Stimulated activated CD8-positive, alpha-beta memory T cell treated with anti-CD3 and anti-CD28 coated beads, Interleukin-4, amount 100 ng/mL, for 1 hour (primary cell): ENCODE results near the gene KLHL14.

Source experiments
- DNase-seq, 2 donors: peaks; one replicate each; pipeline ENCODE4 v3.0.0-alpha.2; 2020; ENCODE audit warnings: low read depth in 2 of 2, low spot score in 1 of 2

Gene KLHL14

DNA sequence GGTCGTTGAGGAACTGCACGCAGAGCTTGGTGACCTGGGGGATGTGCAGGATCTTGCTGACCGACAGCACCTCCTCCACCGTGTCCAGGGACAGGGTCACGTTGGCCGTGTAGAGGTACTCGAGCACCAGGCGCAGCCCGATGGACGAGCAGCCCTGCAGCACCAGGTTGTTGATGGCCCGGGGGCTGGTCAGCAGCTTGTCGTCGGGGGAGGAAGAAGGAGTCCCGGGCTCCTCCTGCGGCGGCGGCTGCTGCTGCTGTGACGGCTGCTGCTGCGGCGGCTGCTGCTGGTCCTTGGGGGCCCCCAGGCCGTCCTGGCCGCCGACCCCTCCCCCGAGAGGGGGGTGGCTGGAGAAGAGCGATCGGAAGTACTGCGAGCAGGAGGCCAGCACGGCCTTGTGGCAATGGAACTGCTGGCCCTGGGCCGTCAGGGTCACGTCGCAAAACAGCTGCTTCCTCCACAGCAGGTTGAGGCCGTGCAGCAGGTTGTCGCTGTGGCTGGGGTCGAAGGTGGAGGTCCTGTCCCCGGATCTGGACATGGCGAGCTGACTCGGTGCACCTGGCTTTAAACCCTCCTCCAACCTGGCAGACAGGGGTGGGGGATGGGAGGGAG lies 2.7 kb downstream of the KLHL14 start:
- DNase-seq, result no peak

DNA sequence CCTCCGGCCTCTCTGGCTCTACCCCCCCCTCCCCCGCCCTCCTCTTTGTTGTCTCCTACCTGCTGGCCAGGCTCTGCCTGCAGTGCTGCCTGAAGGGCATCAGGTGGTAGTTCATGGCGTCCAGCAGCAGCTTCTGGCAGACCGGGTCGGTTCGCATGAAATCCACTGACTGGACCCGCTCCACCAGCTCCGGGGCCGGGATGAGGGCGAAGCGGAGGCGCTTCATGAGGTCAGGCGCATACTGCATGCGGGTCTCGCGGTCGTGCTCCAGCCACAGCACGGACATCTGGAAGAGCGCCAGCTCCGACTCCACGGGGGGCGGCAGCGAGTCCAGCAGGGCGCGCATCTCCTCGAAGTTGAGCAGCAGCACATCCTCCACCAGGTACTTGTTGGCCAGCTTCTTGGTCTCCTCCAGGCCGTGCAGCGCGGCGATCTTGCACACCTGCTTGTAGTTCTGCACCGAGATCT lies 3.2 kb downstream of the KLHL14 start:
- DNase-seq, result no peak

DNA sequence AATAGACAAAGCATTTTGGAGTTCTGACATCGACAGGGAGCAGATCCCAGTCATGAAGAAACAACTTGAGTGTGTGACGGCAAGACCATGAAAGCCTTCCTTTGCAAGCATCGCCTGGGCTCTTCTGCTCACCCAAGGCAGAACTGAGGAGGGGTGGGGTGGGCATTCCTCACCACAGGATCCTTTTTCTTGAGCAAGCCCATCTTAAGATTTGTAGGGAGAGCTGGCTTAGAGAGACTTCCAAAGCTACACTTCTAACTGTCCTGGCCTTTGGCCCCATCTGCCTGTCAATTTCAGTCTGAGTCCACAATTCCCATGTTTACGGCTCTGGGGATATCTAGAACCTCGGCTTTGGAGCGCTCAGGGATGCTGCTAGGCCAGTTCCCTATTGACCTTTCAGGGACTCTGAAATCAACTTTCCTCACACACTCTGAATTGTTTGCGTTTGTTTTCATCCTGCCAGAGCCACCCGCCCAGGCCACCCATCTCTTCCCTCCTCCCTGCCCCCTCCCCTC lies 3.7 kb downstream of the KLHL14 start:
- no peak for DNase-seq

DNA sequence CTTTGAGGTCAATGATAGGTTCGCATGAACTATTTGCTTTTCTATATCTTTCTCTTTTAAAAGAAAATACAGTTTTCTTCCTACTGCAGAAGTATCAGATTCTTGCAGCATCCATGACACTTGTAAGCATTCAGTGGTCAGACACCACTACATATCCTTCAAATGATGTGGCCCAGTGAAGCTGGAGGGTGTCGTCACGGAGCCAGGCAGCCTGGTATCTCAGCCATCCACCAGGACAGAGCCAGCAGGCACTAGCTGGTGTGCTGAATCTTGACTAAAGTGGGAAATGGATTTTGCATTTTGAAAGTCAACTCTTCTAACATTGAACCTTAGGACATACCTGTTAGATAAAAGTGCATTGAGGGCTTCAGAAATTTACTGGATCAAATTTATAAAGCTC lies 5.4 kb downstream of the KLHL14 start:
- DNase-seq, result no peak

DNA sequence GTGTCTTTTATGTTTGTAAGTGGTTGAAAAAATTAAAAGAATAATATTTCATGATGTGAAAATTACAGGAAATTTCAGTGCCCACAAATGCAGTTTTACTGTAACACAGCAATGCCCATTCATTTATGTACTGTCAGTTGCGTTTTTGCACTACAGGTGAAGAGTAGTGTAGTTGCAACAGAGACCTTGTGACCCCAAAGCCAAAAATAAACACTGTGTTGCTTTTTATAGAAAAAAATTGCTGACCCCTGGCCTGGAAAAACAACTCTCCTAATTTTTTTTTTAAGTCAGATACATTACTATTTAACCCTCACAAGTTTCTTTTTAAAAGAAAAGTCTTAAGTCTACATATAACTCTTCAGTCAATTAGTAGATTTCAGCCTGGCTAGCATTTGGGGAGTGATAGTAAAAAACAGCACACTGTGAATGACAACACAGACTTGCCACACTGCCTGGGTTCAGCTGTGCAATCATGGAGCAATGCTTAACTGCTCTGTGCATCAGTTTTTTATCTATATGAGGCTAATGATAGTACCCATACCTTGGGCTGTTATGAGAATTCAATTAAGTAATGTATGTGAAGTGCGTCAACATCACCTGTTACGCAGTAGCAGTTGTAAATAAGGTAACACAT lies 8.1 kb downstream of the KLHL14 start:
- no peak for DNase-seq

DNA sequence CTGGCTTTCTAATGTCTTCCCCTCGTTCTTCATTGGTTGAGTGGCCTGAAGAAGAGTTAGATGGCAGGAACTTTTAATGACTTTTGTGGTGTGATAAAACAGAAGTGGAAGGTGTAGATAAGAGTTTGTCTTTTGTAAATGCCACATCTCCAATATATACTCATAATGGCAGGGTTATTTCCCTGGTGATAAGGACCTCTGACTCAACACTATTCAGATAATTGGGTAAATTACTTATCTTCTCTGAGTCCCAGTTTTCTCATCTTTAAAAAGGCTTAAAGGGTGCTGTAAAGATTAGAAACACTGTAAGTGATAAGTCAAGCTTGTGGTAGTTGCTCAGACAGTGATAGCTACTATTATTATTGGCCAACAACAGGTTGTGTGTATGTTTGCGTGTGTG lies 9.5 kb downstream of the KLHL14 start:
- DNase-seq, result no peak

DNA sequence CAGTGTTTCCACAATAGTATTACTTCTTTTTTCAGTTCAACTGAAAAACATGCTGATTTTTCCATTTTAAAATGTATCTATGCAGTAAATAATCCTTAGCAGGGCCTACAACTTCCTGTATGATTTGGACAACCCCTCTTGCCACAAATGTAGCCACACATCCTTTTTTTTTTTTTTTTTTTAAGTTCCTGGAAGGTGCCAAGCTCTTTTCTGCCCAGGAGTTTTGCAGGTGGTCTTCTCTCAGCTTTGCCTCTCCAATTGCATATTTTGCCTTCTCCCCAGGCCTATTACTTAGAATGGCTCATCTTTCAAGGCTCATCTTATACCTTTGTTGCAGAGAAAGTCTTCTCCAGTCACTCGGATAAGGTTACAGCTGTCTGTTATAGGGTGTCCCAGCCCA lies 11.6 kb downstream of the KLHL14 start:
- DNase-seq, result no peak

DNA sequence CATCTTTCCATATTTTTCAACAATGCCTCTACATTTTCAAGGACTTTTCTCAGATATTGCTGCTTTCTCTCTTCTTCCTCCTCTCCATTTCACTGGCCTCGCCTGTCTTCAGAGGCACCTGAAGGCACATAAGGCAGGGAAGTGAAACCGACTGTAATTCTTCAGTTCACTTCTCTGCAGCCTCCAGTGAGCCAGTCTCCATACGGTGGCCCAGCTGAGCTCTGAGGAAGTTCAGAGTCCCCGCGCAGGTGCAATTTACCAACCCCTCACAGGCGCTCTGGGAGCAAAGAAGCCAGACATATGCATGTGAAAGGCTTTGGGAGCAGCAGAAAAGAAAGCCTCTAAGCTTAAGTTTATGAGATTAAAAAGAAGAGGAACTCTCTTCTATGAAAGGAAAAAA lies 12.4 kb downstream of the KLHL14 start:
- no peak for DNase-seq

DNA sequence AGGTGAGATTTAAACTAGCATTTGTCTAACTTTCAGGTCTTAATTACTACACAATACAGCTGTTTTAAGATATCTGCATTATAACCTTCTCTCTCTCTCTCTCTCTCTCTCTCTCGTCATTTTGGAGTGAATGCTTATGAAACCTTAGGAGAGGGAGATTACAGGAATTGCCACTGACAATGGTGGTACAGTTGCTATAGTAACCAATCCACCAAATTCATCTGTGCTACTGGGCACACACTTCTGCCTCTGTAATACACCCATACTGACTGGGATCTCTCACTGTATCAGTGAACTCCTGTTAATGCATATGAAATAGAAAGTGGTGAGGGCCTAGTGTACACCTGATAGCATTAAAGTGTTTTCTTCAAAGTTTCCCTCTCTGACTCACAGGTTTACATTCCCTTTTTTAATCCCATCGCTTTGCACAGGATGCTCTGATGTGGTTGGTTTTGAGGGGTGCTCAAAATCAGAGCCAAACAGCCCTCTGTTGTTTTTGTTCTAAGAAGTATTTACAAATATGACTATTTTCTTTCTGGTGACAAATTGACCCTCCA lies 13.1 kb downstream of the KLHL14 start:
- DNase-seq, result no peak

DNA sequence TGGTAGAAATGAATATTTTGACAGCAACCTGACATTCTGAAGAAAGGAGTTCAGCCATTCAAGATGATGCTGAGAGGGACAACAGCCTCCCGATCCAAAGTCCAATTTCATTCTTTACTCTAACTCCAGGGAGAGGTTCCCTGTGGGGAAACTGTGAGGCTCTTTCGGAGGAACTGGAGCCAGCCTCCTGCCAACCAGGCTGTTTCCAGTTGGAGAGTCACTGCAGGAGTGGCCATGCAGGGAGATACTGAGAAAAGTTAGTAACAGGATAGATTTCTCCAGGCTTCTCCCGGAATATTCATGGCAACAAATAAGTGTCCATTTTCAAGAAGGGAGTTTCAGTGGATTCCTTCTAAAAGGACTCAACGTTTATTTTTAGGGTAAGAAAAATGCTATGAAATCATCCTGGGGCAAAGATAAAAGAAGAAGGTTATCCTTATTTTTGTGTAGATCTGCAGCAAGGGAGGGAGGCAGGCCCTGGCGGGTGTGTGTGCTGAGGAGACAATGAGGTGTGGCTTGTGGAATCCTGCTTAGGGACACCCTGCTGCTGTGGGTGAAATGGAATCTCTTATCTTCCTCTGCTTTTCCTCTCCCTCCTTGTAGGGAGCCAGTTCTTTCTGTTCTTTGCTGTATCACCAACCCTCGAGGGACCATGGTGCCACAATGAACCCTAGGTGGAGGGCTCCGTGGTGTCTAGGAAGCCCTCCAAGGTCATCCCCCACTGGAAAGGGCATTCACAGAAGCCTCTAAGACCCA lies 18.1 kb downstream of the KLHL14 start:
- DNase-seq, result no peak

DNA sequence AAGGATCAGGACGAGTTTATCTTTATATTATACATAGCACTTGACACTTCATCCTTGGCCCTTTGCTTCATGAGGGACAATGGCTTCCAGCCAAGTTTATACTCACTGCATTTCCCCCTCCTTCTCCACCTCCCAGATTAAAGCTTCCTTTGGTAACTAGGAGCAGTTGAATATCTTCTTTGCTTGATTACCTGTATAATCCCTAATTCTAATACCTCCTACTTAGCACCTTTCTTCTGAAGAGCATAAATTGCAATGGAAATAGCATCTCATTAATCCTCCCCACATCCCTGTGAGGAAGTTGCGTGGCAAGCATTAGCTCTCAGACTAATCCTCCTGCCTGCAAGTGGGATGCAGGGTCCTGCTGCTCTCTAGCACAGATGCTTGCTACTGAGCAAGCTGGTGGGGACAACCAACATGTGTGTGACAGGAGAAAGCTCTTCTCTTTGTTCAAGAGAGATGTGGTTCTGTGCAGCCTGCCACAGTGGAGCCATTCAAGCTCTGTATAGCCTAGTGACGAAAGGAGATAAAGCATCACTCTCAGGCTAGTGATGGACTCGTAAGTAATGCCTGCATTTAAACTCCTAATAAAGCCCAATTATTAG lies 19.1 kb downstream of the KLHL14 start:
- DNase-seq, result no peak

DNA sequence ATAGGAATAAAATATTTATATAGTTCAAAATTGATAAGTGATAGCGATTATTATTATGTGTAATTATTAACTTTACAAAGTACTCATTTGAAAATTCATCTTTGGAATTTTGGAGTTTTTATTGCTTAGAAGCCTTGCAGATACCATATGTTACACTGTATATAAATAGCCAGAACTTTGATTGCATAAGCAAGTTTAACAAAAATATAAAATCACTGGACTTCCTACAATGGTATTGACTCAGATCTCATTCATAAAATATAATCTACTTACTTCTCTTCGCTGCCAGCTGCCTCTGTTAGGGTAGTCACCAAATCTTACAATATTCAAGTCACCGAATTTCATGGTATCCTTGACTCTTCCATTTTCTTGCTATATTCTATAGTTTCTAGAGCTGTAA lies 22.5 kb downstream of the KLHL14 start:
- no peak for DNase-seq

DNA sequence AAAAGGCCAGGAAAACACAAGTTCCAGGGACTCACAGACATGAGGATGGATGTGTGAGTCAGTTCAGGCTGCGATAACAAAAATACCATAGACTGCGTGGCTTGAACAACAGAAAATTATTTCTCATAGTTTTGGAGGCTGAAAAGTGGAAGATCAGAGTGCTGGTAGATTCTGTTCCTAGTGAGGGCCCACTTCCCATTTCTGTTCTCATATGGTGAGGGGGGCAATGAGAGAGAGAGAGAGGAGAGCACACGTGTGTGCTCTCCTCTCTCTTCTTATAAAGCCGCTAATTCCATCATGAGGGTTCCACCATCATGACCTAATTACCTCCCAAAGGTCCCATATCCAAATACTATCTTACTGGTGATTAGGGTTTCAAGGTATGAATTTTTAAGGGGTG lies 23.0 kb downstream of the KLHL14 start:
- no peak for DNase-seq

DNA sequence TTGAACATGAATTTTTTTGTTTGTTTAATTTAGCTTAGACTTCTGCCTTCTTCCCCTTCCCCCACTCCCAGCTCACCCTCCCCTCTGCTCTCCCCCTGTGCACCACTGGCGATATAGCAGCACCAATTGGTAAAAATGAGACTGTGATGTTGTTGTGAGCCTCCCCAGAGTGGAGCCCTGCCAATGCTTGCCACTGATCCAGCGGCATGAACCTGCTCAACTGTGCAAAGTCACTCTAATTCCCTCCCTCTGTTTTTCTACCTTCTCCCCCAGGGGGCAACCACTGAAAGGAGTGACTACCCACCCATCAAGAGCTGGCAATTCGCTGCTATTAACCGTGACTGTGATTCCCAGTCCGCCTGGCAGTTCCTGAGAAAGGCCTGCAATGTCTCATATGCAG lies 30.2 kb downstream of the KLHL14 start:
- DNase-seq, result no peak

DNA sequence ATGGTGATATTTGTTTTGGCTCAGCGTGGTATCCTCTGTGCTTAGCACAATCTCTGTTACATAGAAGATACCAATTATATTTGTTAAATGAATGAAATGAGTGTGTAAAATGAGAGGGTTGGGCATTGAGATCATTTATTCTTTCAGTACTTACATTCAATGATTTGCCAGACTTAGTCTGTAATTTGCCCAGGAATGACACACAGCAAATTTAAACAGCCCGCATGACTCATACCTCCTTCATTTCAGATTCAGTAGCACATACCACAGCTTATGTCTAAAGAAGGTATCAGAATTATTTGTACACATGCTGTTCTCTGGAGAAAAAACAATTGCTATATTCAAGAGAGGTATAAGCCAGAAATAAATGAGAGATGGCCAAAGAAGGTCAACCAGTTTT lies 37.0 kb downstream of the KLHL14 start:
- no peak for DNase-seq

DNA sequence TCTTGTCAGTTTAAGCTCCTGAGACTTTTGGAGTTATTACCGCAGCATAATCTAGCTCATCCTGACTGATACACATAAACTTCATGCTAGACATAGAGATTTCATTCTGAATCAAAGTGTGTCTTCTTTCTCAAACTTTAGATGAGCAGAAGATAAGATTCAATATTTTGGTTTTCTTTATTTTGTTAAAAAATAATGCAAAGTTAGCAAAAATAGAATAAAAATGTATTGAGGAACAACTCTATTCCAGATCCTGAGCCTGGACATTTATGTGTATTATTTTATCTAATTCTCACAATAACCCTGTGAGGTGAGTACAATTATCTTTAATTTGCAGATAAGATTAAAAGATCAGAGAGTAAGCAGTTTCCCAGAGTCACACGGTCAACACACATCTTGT lies 38.4 kb downstream of the KLHL14 start:
- no peak for DNase-seq

DNA sequence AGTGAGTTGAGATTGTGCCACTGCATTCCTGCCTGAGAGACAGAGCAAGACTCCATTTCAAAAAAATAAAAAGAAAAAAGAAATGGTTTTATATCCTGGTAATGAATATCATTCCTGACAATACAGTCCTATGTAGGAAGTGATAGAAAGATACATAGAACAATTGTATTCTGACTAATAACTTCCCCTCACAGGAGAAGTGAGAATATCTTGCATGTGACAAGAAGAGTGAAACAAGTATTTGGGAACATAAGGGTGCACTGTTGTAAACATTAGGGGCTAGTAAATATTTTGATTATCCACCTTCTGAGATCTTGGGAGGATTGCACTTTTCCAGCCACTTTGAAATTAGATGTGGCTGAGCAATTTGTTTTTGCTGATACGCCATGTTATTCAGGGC lies 40.7 kb downstream of the KLHL14 start:
- DNase-seq, result no peak

DNA sequence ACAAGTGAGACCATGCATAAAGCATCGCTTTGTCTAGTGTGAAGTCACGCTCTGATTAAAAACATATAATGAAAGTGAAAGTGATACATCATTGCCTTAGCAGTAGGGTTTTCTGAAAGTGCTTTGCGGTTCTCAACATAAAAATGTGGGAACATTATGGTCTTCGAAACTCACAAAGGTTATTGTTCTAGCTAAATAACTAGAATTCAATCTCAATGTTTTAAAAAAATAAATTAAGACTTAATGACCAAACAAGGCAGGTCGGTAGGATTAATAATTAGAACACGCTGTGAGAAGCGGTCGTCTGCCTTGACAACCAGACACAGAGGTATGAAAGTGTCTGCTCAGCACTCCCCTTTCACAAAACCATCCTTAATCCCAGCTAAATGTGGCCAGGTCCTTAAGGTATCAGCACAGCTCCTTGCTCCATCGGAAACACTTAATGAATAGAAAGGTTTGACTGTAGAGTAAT lies 42.2 kb downstream of the KLHL14 start:
- DNase-seq, result no peak

DNA sequence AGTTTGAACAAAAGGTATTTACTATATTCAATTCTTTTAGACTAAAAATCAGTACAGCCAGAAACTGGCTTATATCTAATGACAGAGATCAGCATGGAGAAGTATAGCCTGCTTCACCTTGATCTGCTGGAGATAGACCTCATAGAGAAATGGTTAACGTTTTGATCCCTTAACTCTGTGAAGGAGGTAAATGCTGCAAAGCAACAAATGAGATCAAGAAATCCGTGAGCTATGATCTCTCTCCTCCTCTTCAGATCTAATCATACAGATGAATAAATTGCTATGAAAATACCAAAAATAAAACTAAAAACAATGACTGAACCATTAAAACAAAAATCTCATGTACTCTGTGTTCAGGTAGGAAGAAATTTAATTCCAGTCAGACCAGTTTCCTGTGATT lies 42.8 kb downstream of the KLHL14 start:
- no peak for DNase-seq

DNA sequence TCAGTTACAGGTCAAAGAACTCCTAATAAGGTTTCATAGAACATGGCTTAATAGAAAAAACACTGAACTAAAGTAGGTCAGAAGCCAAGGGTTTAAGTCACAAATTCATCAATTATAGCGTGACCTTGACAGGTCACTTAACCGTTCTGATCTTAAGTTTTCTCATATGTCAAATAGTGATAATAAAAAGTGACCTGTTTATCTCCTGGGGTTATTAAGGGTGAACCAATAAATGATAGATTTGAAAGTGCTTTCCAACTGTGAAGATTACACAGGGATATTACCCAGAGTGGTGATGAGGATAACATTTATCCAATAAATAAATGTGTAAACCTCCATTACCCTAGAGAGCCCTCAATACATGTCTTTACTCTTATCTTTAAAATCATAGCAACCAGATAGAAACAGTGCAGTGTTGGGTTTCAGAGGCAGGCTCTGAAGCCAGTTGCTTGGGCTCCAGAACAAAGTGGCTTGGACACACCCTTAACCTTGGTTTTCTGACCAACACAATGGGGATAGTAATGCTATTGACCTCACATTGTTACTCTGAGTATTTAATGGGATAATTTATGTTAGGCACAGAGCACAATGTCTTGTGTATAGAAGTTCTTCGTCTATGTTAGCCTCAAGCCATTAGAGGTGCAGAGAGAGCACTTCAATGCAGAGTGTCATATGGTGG lies 48.6 kb downstream of the KLHL14 start:
- DNase-seq, result no peak

DNA sequence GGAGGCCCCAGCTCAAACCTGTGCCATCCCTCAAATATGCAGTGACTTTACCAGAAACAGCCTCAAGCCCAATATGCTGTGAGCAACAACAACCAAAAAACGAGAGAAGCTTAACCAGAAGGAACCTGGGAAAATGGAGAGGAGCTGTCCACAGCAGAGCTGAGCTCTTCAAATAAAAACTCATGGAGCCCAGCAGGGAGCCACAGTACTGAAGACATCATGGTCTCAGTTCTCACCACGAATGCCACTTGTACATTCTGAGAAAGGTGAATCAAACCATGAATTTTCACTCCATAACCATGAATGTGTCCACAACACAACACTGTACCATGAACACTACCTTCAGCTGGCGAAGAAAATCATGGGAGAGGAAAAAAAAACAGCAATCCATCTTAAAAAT lies 50.5 kb downstream of the KLHL14 start:
- no peak for DNase-seq
